C4-2B (cell line): ENCODE data around the gene UQCC3.
"Not testable (repeated sequence)": the region's sequence is repeated elsewhere in the genome, so short reads cannot be mapped to it uniquely, and the experiment has no call there.

Experiments
- H3K27ac ChIP-seq: fragments of 450-650 bp; 2 replicates; pipeline ENCODE4 v1.5.1; 2017
- ZFX ChIP-seq: fragments of 450-650 bp; IDR thresholded peaks from 2 replicates; pipeline ENCODE4 v1.6.1; 2017
- TF ChIP-seq, protein P1 (sequence below): fragments of 450-650 bp; conservative IDR thresholded peaks from 2 replicates; pipeline ENCODE4 v1.5.1; 2017; ENCODE audit warnings: mild to moderate bottlenecking

UQCC3 gene

DNA sequence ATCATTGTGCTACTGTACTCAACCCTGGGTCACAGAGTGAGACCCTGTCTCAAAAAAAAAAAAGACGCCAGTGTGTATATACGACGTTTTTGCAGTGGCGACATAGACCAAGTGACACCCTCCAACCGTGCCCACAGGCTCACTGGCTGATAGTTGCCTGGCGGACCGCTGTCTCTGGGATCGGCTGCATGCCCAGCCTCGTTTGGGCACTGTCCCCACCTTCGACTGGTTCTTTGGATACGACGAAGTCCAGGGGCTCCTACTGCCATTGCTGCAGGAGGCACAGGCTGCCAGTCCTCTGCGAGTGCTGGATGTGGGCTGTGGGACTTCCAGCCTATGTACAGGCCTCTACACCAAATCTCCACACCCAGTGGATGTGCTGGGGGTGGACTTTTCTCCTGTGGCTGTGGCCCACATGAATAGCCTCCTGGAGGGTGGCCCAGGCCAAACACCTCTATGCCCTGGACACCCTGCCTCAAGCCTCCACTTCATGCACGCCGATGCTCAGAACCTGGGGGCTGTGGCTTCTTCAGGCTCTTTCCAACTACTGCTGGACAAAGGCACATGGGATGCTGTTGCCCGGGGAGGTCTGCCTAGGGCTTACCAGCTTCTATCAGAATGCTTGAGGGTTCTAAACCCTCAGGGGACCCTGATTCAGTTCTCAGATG, 5.1 kb upstream of the UQCC3 start:
- H3K27ac ChIP-seq, result peak overlapping the region; percentile 98
- TF ChIP-seq ZFX, result no peak
- TF ChIP-seq, protein P1, sequence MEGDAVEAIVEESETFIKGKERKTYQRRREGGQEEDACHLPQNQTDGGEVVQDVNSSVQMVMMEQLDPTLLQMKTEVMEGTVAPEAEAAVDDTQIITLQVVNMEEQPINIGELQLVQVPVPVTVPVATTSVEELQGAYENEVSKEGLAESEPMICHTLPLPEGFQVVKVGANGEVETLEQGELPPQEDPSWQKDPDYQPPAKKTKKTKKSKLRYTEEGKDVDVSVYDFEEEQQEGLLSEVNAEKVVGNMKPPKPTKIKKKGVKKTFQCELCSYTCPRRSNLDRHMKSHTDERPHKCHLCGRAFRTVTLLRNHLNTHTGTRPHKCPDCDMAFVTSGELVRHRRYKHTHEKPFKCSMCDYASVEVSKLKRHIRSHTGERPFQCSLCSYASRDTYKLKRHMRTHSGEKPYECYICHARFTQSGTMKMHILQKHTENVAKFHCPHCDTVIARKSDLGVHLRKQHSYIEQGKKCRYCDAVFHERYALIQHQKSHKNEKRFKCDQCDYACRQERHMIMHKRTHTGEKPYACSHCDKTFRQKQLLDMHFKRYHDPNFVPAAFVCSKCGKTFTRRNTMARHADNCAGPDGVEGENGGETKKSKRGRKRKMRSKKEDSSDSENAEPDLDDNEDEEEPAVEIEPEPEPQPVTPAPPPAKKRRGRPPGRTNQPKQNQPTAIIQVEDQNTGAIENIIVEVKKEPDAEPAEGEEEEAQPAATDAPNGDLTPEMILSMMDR, result no peak

DNA sequence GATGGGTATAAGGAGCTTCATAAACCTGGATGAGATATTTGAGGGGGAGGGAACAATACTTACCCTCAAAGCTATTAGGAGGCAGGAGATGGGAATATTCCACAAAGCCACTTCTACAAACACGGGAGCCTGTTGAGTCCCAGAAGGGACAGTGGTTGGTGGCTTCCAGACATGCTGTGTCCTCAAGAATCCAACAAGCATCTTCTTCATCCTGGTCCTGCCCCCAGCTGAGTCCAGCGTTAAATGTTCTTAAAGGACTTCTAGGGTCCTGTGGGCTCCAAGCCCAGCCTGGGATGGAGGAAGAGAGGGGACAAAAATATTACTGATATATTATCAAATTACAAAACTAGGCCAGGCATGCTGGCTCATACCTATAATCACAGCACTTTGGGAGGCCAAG, 4.0 kb upstream of the UQCC3 start:
- H3K27ac ChIP-seq, result peak overlapping the region; percentile 98
- no peak for TF ChIP-seq ZFX
- TF ChIP-seq, protein P1, result no peak

DNA sequence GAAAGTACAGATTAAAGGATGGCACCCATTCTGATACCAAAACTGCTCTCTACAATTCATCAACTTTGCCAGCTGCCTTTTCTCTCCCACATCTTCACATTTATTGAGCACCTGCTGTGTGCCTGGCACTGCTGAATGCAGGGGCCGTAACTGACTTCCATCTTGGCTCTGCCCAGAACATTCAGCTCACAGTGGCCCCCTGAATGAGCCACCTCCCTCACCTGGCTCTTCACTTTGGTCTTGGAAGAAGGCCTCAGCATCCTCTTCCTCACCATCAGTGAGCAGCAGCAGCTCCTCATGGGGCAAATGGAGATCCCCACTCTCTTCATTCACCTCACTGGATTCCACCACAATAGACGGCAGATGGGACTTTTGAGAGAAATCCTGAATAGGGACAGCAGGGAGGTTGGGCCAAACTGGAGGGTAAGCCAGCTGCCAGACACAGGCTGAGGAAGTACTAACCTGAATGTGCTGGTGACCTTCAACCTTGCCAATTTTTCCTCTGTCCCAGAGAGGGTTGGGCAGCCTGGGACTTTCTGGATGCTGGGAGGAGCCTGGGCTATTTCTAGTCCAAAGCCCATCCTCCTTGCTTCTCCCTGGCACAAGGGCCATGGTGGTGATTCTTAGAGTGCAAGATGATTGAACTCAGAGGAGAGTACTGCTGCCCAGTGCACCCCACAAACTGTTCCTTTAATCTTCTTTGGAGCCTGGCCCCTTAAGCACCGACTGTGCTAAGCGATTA, 1.9 kb upstream of the UQCC3 start:
- TF ChIP-seq ZFX, result no peak
- TF ChIP-seq, protein P1, result no peak

DNA sequence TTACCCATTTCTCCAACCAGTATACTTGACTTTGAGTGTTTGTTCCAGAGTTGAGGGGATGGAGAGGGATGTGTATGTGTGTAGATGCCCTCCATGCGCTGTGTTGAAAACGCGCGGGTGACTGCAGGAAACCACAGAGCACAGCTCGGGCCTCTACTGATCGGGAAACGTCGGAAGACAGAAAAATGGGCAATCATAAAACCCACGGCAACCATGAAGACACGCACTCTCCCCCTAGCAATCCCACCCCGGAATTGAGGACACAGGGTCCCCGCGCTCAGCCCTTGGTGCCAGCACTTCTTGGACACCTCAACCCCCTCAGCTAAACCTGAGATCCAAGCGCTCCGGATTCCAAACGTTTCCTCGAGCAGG, 251 bp upstream of the UQCC3 start:
- peak overlapping the region; percentile 98 for H3K27ac ChIP-seq
- TF ChIP-seq ZFX, result no peak
- TF ChIP-seq, protein P1, result no peak

More for the DNA sequence above, 1.9 kb upstream of the UQCC3 start:
- peak overlapping the region; percentile 98 for H3K27ac ChIP-seq

DNA sequence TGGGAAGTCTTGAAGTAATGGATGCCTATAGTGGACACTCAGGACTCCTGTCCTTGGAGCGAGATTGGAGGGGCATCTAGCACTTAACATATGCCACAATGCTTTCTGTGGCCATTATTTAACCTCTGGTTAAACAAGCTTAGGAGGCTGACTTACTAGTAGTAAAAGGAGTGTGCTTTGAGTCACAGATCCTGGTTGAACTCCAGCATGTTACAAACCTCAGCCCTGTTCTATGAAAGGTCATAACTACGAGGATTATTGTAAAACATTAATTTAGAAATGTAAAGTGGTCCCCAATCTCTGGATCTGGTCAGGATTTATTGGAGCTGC, 1.7 kb downstream of the UQCC3 start:
- no peak for TF ChIP-seq ZFX
- TF ChIP-seq, protein P1, result no peak
- H3K27ac ChIP-seq, result peak overlapping the region; percentile 98

DNA sequence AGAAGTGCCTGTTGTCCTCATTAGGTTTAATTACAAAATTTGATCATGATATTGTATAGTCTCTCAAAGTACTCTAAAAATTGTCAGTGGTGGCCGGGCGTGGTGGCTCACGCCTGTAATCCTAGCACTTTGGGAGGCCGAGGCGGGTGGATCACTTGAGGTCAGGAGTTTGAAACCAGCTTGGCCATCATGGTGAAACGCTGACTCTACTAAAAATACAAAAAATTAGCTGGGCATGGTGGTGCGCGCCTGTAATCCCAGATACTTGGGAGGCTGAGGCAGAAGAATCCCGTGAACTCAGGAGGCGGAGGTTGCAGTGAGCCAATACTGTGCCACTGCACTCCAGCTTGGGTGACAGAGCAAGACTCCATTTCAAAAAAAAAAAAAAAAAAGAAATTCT, 3.9 kb downstream of the UQCC3 start:
- H3K27ac ChIP-seq, result not testable (repeated sequence)

DNA sequence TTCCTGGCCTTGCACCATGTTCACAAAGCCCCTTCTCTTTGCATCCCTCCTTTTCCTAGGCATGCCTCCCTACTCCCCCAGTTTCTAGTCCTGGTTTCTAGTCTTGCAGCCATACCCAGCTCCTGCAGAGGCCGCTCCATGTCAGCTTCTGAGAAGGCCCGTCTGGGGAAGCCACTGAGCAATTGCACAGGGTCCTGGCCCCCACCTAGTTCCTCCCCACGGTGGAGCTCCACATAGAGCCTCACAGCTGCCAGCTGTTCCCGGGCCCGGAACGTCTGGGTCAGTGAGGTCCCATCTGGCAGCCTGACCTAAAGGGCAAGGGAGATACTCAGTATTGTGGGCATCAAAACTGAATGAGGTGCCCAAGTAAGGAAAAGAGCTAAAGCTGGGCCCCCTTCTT, 5.2 kb downstream of the UQCC3 start:
- TF ChIP-seq, protein P1, result no peak
- no peak for TF ChIP-seq ZFX
- no peak overlapping the region; the same call in 1 of the 2 replicates for H3K27ac ChIP-seq

DNA sequence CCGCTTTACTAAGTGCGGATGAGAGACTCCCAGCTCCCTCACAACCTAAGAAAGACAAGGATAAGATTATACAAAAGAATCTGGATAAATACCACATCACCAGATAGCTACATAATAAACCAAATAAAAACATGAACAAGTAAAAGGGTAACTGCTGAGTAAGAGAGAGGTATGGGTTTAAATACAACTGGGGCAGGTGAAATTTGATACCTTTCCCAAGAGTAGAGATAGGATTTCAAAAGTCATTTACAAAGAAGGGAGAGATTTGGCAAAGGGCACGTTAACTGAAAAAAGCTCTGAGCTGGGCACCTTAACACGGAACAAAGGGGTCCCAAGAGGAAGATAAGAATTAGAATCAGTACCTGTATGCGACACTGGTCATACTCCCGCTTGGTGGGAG, 5.7 kb downstream of the UQCC3 start:
- peak overlapping the region; percentile 83; the same call in 1 of the 2 replicates for H3K27ac ChIP-seq
- TF ChIP-seq ZFX, result no peak
- TF ChIP-seq, protein P1, result no peak
